Body of pancreas (tissue), 4 donors: ENCODE data around the gene THAP9.

Experiments used
- CTCF ChIP-seq, 7 experiments: fragments of 450-650 bp in 4 of 7; fragments of 200-600 bp in 3 of 7; sonication (generic) in 3 of 7; IDR thresholded peaks; one replicate each; pipeline ENCODE4 v1.5.1; 2016 to 2019; ENCODE audit warnings: antibody characterized with exemption in 7 of 7
- POLR2A ChIP-seq, 3 donors: fragments of 450-650 bp; IDR thresholded peaks; one replicate each; pipeline ENCODE4 v1.6.1; 2016; ENCODE audit warnings: antibody characterized with exemption in 3 of 3, mild to moderate bottlenecking in 2 of 3

GRCh38 chr4:82892467-82892802 is 8.1 kb upstream of the THAP9 start:
- TF ChIP-seq CTCF (IDR thresholded peaks at IDR 0.05) (no peak), POLR2A (IDR thresholded peaks at IDR 0.05) (no peak)
